HG03521 (cell line): Measurements from ENCODE around the gene CASKIN1.

Source experiments
- ATAC-seq: cut with Tn5 transposase; IDR thresholded peaks from one replicate; pipeline ENCODE4 v1.9.1; 2021; ENCODE audit warnings: mild to moderate bottlenecking, moderate library complexity; ENCODE audit not compliant: unreplicated experiment

CASKIN1 gene

GRCh38 chr16:2160915-2161551, 35.4 kb downstream of the CASKIN1 start:
- no peak for ATAC-seq

- no peak for ATAC-seq
Measured at GRCh38 chr16:2159175-2159838, 37.1 kb downstream of the CASKIN1 start.

GRCh38 chr16:2158262-2158638, 38.2 kb downstream of the CASKIN1 start:
- no peak for ATAC-seq

DNA sequence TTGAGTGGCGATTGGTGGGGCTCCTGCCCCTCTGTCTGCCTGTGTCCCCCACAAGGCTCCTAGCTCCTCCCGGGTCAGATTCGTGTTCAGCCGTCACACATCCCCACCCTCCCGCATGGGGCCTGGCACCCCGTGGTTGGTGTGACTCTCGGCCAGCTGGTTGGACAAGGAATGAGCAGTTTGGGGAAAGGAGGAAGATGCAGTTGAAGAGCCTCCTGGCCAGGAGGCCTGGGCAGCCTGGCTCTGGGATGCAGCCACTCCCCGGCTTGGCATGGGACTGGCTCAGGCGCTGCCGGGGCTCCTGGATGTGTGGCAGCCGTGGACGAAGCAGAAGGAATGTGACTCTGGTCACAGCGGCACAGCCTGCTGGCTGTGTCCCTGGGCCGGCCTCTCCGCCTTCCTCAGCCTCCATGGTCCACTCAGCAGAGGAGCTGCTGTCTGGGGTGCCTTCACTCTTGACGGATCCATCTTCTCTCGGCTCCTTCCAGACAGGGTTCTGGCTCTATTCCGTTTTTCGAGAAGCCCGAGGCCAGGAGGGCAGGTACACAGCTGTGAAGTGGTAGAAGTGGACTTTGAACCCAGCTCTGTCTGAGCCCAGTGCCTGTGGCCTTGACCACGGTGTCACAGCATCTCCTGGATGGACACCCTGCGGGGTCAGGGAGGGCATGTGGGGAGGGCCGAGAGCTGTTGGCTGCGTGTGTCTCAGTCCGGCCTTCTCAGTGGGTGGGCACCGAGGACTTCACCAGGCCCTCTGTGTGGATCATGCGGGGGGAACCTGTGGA, 38.7 kb downstream of the CASKIN1 start:
- ATAC-seq = no peak

- ATAC-seq = no peak
Measured at GRCh38 chr16:2156849-2157224, 39.6 kb downstream of the CASKIN1 start.

DNA sequence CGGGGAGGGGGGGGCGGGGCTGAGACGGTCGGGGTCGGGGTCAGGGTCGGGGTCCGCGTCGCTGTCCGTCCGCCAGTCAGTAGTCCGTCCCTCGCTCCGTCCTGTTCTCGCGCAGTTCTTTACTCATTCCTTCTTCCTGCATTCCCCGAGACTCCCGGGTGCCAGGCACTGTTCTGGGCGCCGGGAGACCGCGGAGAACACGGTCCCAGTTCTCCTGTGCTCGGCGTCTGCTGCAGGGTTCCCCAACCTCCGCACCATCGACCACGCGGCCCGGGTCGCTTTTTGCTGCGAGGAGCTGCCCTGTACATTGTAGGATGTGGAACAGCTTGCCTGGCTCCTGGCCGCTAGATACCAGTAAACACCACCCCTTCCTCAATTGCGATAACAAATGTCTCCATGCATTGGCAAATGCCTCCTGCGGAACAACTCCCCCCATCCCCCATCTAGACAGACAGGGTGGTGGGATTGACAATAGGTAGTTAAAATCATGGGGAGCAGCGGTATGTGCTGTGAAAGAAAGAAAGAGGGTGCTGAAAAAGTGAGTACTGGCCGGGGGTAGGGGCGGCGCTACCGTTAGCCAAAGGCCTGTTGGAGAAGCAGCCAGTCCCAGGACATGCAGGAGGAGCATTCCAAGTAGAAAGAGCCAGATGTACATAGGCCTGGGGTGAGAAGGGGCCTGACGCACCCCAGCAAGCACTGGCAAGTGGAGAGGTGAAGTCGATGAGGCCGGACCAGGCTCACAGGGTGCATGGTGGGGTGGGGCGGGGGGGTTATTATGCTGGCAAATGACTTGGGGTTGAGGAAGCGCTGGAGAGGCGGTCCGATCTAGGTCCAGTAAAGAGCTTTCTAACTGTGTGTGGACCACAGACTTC, 40.2 kb downstream of the CASKIN1 start:
- no peak for ATAC-seq

- ATAC-seq = peak; percentile 87
Measured at GRCh38 chr16:2155091-2155950, 41.1 kb downstream of the CASKIN1 start, which contains the start of gene TRAF7. Gene TRAF7, plus strand, starts transcription at chr16:2155782. Its CDS starts 8,139 bp downstream, at chr16:2163921.

- no peak for ATAC-seq
Measured at GRCh38 chr16:2154533-2155090, 41.8 kb downstream of the CASKIN1 start.

DNA sequence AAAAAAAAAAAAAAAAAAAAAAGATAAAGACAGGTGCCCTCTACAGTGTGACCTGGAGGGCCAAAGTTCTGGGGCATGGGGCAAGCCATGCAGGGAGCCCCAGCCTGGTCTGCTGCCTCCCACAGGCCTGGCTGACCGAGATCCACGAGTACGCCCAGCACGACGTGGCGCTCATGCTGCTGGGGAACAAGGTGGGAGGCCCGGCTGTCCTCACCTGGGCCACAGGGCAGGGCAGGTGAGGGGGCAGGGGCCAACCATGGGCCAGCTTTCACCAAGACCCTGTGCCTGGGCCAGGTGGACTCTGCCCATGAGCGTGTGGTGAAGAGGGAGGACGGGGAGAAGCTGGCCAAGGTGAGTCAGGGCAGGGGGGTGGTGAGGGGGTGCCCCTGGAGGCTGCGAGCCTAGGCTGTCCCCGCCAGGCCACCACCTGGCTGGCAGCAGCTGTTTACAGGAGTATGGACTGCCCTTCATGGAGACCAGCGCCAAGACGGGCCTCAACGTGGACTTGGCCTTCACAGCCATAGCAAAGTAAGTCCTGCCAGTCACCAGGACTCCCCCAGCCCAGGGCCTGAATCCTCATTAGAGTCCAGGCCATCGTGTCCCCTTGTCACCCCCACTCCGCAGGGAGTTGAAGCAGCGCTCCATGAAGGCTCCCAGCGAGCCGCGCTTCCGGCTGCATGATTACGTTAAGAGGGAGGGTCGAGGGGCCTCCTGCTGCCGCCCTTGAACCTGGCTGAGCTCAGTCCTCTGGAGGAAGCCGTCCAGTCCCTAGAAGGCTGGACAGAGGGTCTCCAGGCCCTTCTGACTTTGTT, 43.5 kb downstream of the CASKIN1 start:
- no peak for ATAC-seq

- ATAC-seq = no peak
Measured at GRCh38 chr16:2151188-2152091, 45.0 kb downstream of the CASKIN1 start.

DNA sequence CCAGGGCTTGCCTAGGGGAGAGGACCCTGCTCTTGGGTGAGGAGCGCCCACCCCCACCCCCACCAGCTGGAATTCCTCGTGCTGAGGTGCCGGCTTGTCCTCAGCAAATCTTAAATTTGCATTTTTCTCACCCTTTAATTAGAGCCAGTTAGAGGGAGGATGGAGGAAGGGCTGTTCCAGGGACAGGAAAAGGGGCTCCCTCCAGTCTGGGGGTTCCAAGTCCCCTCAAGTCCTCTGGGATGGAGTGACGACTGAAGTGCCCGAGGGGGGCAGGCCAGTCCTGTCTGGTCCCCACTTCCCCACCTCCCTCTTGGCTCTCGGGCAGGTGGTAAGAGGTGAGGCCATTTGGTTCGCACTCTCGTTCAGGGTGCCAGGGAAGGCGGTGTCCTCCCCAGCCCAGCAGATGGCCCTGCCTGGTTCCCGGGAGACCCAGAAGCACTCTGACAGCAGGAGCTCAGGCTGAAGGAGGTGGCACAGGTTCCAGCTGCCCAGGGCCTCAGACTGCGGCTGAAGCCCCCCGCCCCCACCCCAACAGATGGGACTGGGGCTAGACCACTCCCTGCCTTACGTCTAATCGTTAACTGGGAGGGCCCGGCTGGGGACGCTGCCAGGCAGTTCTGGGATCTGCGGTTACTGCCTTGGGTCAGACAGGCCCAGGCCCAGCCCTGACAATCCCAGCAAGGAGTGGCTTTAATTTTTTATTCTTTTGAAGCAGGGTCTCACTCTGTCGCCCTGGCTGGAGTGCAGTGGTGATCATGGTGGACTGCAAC, 45.8 kb downstream of the CASKIN1 start:
- no peak for ATAC-seq

- no peak for ATAC-seq
Measured at GRCh38 chr16:2149630-2150417, 46.6 kb downstream of the CASKIN1 start.

- no peak for ATAC-seq
Measured at GRCh38 chr16:2148714-2149629, 47.4 kb downstream of the CASKIN1 start.

GRCh38 chr16:2147981-2148671, 48.3 kb downstream of the CASKIN1 start, which contains the start of gene RAB26:
Gene RAB26, plus strand, starts transcription at chr16:2148625. Its CDS starts 159 bp downstream, at chr16:2148784.
- ATAC-seq = no peak

- ATAC-seq = no peak
Measured at GRCh38 chr16:2147378-2147777, 49.0 kb downstream of the CASKIN1 start.
